ENCODE results near the gene CENPM. TPM values are rescaled to one million over a fixed set of nuclear protein-coding genes. Genes with fewer than 3 reads are reported as not detected.

CENPM gene
- total RNA-seq, 1 donor from 2014 or later: 2.0 TPM

DNA sequence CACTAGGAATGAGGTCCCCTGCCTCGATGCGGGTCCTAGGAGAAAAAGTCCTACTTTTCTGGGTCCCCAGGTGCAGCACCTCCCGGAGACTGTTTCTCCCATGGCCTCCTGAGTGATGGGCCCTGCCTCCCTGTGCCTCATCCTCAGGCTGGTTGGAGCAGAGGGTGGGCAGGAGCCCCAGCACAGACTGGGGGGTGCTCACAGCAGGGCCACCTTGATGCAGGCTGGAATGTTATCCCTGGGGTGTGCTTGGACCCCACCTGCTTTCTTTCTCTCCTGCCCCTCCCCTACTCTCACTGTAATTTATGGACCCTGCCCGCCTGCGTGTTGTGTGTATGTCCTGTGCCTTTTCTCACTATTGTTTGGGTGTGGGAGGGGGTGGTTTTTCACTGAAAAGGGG lies 40.1 kb downstream of the CENPM start:
- no peaks in the 10 kb centered on the region for H3K4me1 Mint-ChIP-seq (ENCODE audit: low read depth, unreplicated experiment)
- H3K79me2 ChIP-seq (ENCODE audit: insufficient read depth, low read length): no peaks in the 10 kb centered on the region
- FAIRE-seq (no peak), DNase-seq (ENCODE audit: low read depth) (no peak)
- TF ChIP-seq, protein P1, sequence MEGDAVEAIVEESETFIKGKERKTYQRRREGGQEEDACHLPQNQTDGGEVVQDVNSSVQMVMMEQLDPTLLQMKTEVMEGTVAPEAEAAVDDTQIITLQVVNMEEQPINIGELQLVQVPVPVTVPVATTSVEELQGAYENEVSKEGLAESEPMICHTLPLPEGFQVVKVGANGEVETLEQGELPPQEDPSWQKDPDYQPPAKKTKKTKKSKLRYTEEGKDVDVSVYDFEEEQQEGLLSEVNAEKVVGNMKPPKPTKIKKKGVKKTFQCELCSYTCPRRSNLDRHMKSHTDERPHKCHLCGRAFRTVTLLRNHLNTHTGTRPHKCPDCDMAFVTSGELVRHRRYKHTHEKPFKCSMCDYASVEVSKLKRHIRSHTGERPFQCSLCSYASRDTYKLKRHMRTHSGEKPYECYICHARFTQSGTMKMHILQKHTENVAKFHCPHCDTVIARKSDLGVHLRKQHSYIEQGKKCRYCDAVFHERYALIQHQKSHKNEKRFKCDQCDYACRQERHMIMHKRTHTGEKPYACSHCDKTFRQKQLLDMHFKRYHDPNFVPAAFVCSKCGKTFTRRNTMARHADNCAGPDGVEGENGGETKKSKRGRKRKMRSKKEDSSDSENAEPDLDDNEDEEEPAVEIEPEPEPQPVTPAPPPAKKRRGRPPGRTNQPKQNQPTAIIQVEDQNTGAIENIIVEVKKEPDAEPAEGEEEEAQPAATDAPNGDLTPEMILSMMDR (IDR thresholded peaks at IDR 0.05; ENCODE audit: insufficient read depth, low read depth, low read length): no peak
- TF ChIP-seq EZH2 (IDR thresholded peaks at IDR 0.05; ENCODE audit: insufficient read depth, low read length): peak; percentile 32
- H3K36me3 Mint-ChIP-seq (ENCODE audit: low read depth, unreplicated experiment): peaks cover 5% of the 10 kb centered on the region
- no peak overlapping the region for H2AFZ ChIP-seq (ENCODE audit: low read depth, low read length)
- peaks cover 5% of the 10 kb centered on the region for H3K36me3 ChIP-seq (ENCODE audit: insufficient read depth, low read length)
- no peak overlapping the region for H3K4me3 Mint-ChIP-seq (ENCODE audit: unreplicated experiment)
- peaks cover 9% of the 10 kb centered on the region for H3K27me3 Mint-ChIP-seq (ENCODE audit: low read depth, unreplicated experiment)
- H3K4me1 ChIP-seq (ENCODE audit: insufficient read depth, low read length): peaks cover 16% of the 10 kb centered on the region
- no peak overlapping the region for H3K9ac ChIP-seq (ENCODE audit: low read length)
- H3K9me3 ChIP-seq (ENCODE audit: insufficient read depth, low read depth, low read length): no peaks in the 10 kb centered on the region
- peaks cover 43% of the 10 kb centered on the region for H4K20me1 ChIP-seq (ENCODE audit: insufficient read depth, low read length)
- peaks cover 15% of the 10 kb centered on the region for H3K27me3 ChIP-seq (ENCODE audit: insufficient read depth, low read length)
- no peak overlapping the region for H3K27ac ChIP-seq (ENCODE audit: low read depth, low read length)
- H3K4me3 ChIP-seq (ENCODE audit: insufficient read depth, low read depth, low read length): no peak overlapping the region
- peaks cover 2% of the 10 kb centered on the region for H3K9me3 Mint-ChIP-seq (ENCODE audit: unreplicated experiment)
- no peak overlapping the region for H3K4me2 ChIP-seq (ENCODE audit: low read length)
- H3K27ac Mint-ChIP-seq (ENCODE audit: unreplicated experiment): no peak overlapping the region

DNA sequence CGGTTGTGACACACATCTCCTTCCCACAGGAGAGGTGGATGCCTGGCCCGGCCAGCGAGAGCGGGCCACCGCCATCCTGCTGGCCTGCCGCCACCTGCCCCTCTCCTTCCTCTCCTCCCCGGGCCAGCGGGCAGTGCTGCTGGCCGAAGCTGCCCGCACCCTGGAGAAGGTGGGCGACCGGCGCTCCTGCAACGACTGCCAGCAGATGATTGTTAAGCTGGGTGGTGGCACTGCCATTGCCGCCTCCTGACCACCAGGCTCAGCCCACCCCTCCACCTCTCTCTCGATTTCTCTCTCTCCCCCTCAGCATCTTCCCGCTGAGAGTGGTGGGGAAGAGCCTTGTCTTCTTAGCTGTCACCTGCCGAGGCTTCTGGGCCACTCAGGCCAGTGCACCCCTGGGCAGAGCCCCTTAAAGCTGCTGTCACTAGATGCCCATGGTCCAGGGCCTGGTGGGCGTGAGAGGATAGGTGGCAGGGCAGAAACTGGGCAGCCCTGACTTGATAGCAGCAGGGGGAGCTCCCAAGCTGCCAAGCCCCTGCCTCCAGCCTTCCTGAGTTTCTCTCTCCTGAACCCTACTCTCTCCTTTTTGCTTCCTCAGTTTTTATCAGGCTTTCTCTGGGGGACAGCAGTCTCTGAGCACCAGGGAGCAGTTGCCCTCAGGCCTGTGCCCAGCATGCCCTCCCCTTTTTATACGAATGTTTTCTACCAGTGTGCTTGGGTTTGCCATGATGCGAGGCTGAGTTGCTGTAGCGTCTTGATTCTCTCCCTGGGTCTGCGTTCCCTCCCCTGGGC lies 41.3 kb downstream of the CENPM start:
- Mint-ChIP-seq H3K27me3 (ENCODE audit: low read depth, unreplicated experiment) (peaks cover 2% of the 10 kb centered on the region), H3K4me1 (ENCODE audit: low read depth, unreplicated experiment) (no peaks in the 10 kb centered on the region), H3K9me3 (ENCODE audit: unreplicated experiment) (peaks cover 2% of the 10 kb centered on the region), H3K36me3 (ENCODE audit: low read depth, unreplicated experiment) (peaks cover 5% of the 10 kb centered on the region), H3K27ac (ENCODE audit: unreplicated experiment) (no peak overlapping the region), H3K4me3 (ENCODE audit: unreplicated experiment) (no peak overlapping the region)
- peaks cover 5% of the 10 kb centered on the region for H3K27me3 ChIP-seq (ENCODE audit: insufficient read depth, low read length)
- H3K36me3 ChIP-seq (ENCODE audit: insufficient read depth, low read length): peaks cover 5% of the 10 kb centered on the region
- H3K27ac ChIP-seq (ENCODE audit: low read depth, low read length): no peak overlapping the region
- peaks cover 13% of the 10 kb centered on the region for H3K4me1 ChIP-seq (ENCODE audit: insufficient read depth, low read length)
- TF ChIP-seq EZH2 (IDR thresholded peaks at IDR 0.05; ENCODE audit: insufficient read depth, low read length): no peak
- TF ChIP-seq, protein P1 (IDR thresholded peaks at IDR 0.05; ENCODE audit: insufficient read depth, low read depth, low read length): no peak
- no peak overlapping the region for H2AFZ ChIP-seq (ENCODE audit: low read depth, low read length)
- FAIRE-seq (no peak), DNase-seq (ENCODE audit: low read depth) (no peak)
- H3K4me3 ChIP-seq (ENCODE audit: insufficient read depth, low read depth, low read length): no peak overlapping the region
- no peak overlapping the region for H3K4me2 ChIP-seq (ENCODE audit: low read length)
- H3K9me3 ChIP-seq (ENCODE audit: insufficient read depth, low read depth, low read length): no peaks in the 10 kb centered on the region
- no peaks in the 10 kb centered on the region for H3K79me2 ChIP-seq (ENCODE audit: insufficient read depth, low read length)
- H4K20me1 ChIP-seq (ENCODE audit: insufficient read depth, low read length): peaks cover 38% of the 10 kb centered on the region
- H3K9ac ChIP-seq (ENCODE audit: low read length): no peak overlapping the region

All from astrocyte (in vitro differentiated cells and primary cell).